OCI-LY1 (cell line): ENCODE results near the gene ARL13A.

ENCODE experiments used
- H2AFZ ChIP-seq: fragments of 200-600 bp; sonication (generic), shearing (Covaris generic); 2 replicates; pipeline ENCODE4 v1.6.0; 2014; ENCODE audit warnings: antibody characterized with exemption, mild to moderate bottlenecking, low read length
- H3F3A ChIP-seq: fragments of 200-600 bp; sonication (generic), shearing (Covaris generic); 2 replicates; pipeline ENCODE4 v1.6.0; 2014; ENCODE audit warnings: mild to moderate bottlenecking, antibody characterized with exemption, low read length, moderate library complexity; ENCODE audit not compliant: insufficient read depth
- H3K27ac ChIP-seq: fragments of 200-600 bp; sonication (generic); 2 replicates; pipeline ENCODE4 v1.5.1; 2014; ENCODE audit warnings: low read length, mixed run types, mild to moderate bottlenecking, low read depth; ENCODE audit not compliant: poor library complexity, severe bottlenecking
- H3K27me3 ChIP-seq: fragments of 200-600 bp; sonication (generic); 2 replicates; pipeline ENCODE4 v1.6.0; 2014; ENCODE audit warnings: antibody characterized with exemption, mild to moderate bottlenecking, low read length, moderate library complexity; ENCODE audit not compliant: insufficient read depth
- H3K36me3 ChIP-seq: fragments of 200-600 bp; sonication (generic); 2 replicates; pipeline ENCODE4 v1.6.1; 2014; ENCODE audit warnings: mild to moderate bottlenecking, antibody characterized with exemption, low read length, moderate library complexity, mixed read lengths; ENCODE audit not compliant: insufficient read depth
- H3K4me1 ChIP-seq: fragments of 200-600 bp; sonication (generic); 2 replicates; pipeline ENCODE4 v1.5.1; 2014; ENCODE audit warnings: mild to moderate bottlenecking, low read length, moderate library complexity; ENCODE audit not compliant: insufficient read depth, severe bottlenecking
- H3K4me2 ChIP-seq: fragments of 200-600 bp; sonication (generic), shearing (Covaris generic); 2 replicates; pipeline ENCODE4 v1.6.1; 2014; ENCODE audit warnings: low read length
- H3K4me3 ChIP-seq: fragments of 200-600 bp; sonication (generic); 2 replicates; pipeline ENCODE4 v1.5.1; 2014; ENCODE audit warnings: low read length, low read depth, mild to moderate bottlenecking, mixed read lengths; ENCODE audit not compliant: poor library complexity, severe bottlenecking
- H3K79me2 ChIP-seq: fragments of 200-600 bp; shearing (Covaris generic); 2 replicates; pipeline ENCODE4 v1.6.1; 2016; ENCODE audit warnings: mixed run types, low read length, mixed read lengths; ENCODE audit not compliant: insufficient read depth
- H3K9ac ChIP-seq: fragments of 200-600 bp; sonication (generic), shearing (Covaris generic); 2 replicates; pipeline ENCODE4 v1.6.1; 2014; ENCODE audit warnings: mild to moderate bottlenecking, low read length, mixed read lengths
- H3K9me2 ChIP-seq: fragments of 200-600 bp; sonication (generic), shearing (Covaris generic); 2 replicates; pipeline ENCODE4 v1.6.1; 2014; ENCODE audit warnings: low read depth, mild to moderate bottlenecking, low read length, mixed read lengths
- H3K9me3 ChIP-seq: fragments of 200-600 bp; shearing (Covaris generic); 2 replicates; pipeline ENCODE4 v1.6.1; 2014; ENCODE audit warnings: low read length, mixed read lengths
- H4K20me1 ChIP-seq: fragments of 200-600 bp; sonication (generic), shearing (Covaris generic); 2 replicates; pipeline ENCODE4 v1.6.0; 2016; ENCODE audit warnings: mild to moderate bottlenecking, low read length; ENCODE audit not compliant: insufficient read depth
- EZH2 ChIP-seq: fragments of 200-600 bp; sonication (generic), shearing (Covaris generic); IDR thresholded peaks from 2 replicates; pipeline ENCODE4 v1.8.0; 2017; ENCODE audit warnings: borderline replicate concordance, mixed run types, mild to moderate bottlenecking, antibody characterized with exemption, low read length, moderate library complexity, mixed read lengths
- TF ChIP-seq, protein P1 (sequence below): fragments of 200-600 bp; sonication (generic), shearing (Covaris generic); IDR thresholded peaks from 2 replicates; pipeline ENCODE4 v1.5.1; 2017; ENCODE audit warnings: mild to moderate bottlenecking, antibody characterized with exemption, low read length, moderate library complexity, mixed read lengths

Gene ARL13A

DNA sequence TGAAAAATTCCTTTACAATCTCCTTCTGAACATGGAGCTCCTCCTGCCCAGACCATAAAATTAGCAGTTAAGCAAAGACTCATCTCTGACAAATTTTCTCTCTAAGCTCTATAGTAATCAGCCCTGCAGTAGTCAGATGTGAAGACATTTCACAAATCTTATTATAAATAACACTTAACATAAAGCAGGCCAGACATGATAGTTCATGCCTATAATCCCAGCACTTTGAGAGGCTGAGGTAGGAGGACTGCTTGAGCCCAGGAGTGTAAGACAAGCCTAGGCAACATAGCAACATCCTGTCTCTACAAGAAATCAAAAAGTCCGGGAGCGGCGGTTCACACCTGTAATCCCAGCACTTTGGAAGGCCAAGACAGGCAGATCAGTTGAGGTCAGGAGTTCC, 52.5 kb downstream of the ARL13A start:
- Histone ChIP-seq H3K79me2 (no peaks in the 10 kb centered on the region), H3F3A (no peaks in the 10 kb centered on the region), H2AFZ (no peak overlapping the region), H3K9ac (no peak overlapping the region), H3K4me2 (no peak overlapping the region), H3K27ac (no peak overlapping the region), H3K36me3 (peaks cover 52% of the 10 kb centered on the region), H3K4me3 (no peak overlapping the region), H3K4me1 (no peaks in the 10 kb centered on the region), H3K9me2 (no peaks in the 10 kb centered on the region), H3K9me3 (no peaks in the 10 kb centered on the region), H4K20me1 (no peaks in the 10 kb centered on the region), H3K27me3 (no peaks in the 10 kb centered on the region)
- no peak for TF ChIP-seq EZH2
- TF ChIP-seq, protein P1, sequence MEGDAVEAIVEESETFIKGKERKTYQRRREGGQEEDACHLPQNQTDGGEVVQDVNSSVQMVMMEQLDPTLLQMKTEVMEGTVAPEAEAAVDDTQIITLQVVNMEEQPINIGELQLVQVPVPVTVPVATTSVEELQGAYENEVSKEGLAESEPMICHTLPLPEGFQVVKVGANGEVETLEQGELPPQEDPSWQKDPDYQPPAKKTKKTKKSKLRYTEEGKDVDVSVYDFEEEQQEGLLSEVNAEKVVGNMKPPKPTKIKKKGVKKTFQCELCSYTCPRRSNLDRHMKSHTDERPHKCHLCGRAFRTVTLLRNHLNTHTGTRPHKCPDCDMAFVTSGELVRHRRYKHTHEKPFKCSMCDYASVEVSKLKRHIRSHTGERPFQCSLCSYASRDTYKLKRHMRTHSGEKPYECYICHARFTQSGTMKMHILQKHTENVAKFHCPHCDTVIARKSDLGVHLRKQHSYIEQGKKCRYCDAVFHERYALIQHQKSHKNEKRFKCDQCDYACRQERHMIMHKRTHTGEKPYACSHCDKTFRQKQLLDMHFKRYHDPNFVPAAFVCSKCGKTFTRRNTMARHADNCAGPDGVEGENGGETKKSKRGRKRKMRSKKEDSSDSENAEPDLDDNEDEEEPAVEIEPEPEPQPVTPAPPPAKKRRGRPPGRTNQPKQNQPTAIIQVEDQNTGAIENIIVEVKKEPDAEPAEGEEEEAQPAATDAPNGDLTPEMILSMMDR, result no peak

DNA sequence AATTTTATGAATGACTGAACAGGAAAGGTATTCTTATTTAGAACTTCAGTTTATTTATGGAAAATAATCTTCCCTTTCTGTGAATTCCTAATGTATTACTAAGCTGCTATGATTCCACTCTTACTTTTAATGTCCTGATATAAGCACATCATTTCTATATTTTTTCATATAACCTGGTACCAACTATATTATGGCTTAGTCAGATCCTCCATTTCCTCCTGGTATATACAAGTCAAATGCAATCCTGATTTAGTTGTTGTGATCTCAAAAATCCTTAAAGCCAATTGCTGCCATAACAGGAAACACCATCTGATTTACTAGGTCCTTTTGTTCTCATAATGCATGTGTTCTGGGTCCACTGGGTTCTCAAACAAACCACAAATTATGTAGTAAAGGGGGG, 55.6 kb downstream of the ARL13A start:
- peaks cover 37% of the 10 kb centered on the region for H3K36me3 ChIP-seq
- H3K4me3 ChIP-seq, result no peak overlapping the region
- no peak overlapping the region for H3K9ac ChIP-seq
- no peaks in the 10 kb centered on the region for H3K9me3 ChIP-seq
- no peaks in the 10 kb centered on the region for H3K9me2 ChIP-seq
- no peaks in the 10 kb centered on the region for H3F3A ChIP-seq
- no peaks in the 10 kb centered on the region for H4K20me1 ChIP-seq
- H2AFZ ChIP-seq, result no peak overlapping the region
- TF ChIP-seq, protein P1, result no peak
- no peak for TF ChIP-seq EZH2
- no peaks in the 10 kb centered on the region for H3K79me2 ChIP-seq
- no peaks in the 10 kb centered on the region for H3K4me1 ChIP-seq
- H3K27me3 ChIP-seq, result no peaks in the 10 kb centered on the region
- no peak overlapping the region for H3K27ac ChIP-seq
- H3K4me2 ChIP-seq, result no peak overlapping the region

DNA sequence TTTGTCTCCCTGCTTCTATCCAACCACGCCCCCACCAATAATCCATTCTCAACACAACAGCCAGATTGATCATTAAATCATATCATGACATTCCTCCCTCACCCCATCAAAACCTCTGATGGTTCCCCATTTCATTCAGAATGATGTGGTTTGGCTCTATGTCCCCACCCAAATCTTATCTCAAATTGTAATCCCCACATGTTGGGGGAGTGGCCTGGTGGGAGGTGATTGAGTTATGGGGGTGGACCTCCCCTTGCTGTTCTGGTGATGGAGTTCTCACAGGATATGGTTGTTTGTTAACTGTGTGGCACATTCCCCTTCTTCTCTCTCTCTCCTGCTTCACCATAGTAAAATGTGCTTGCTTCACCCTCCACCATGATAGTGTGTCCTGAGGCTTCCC, 59.1 kb downstream of the ARL13A start:
- TF ChIP-seq, protein P1, result no peak
- no peak for TF ChIP-seq EZH2
- no peak overlapping the region for H3K4me3 ChIP-seq
- no peaks in the 10 kb centered on the region for H3K79me2 ChIP-seq
- no peak overlapping the region for H3K9ac ChIP-seq
- peaks cover 12% of the 10 kb centered on the region for H3K36me3 ChIP-seq
- H4K20me1 ChIP-seq, result no peaks in the 10 kb centered on the region
- H3K27ac ChIP-seq, result no peak overlapping the region
- no peaks in the 10 kb centered on the region for H3K9me3 ChIP-seq
- H3K27me3 ChIP-seq, result no peaks in the 10 kb centered on the region
- no peaks in the 10 kb centered on the region for H3K4me1 ChIP-seq
- H2AFZ ChIP-seq, result no peak overlapping the region
- no peaks in the 10 kb centered on the region for H3F3A ChIP-seq
- H3K9me2 ChIP-seq, result no peaks in the 10 kb centered on the region
- no peak overlapping the region for H3K4me2 ChIP-seq
